Lower leg skin (tissue), 4 donors: ENCODE measurements around the gene LMNA. TPM values are rescaled to one million over a fixed set of nuclear protein-coding genes. Genes with fewer than 3 reads are reported as not detected.
A peak's percentile ranks its signal among the peaks of the same experiment; 100 is the strongest.

ENCODE experiments used
- DNase-seq, 2 donors: peaks; one replicate each; pipeline ENCODE4 v3.0.0-alpha.2; 2019; ENCODE audit warnings: low spot score in 2 of 2
- H3K4me3 ChIP-seq: fragments of 200-600 bp; sonication (generic); 2 replicates; pipeline ENCODE4 v1.5.1; 2017; ENCODE audit warnings: mild to moderate bottlenecking, low read depth; ENCODE audit not compliant: poor library complexity, severe bottlenecking
- CTCF ChIP-seq, 3 donors: fragments of 450-650 bp; IDR thresholded peaks; one replicate each; pipeline ENCODE4 v1.5.1; 2016; ENCODE audit warnings: antibody characterized with exemption in 3 of 3, mild to moderate bottlenecking in 3 of 3, moderate library complexity in 2 of 3
- POLR2A ChIP-seq, 2 donors: fragments of 450-650 bp; IDR thresholded peaks; one replicate each; pipeline ENCODE4 v1.6.1; 2016 to 2017; ENCODE audit warnings: antibody characterized with exemption in 2 of 2, mild to moderate bottlenecking in 1 of 2, moderate library complexity in 1 of 2
- WGBS, 2 donors: methylation state at CpG; one replicate each; pipeline ENCODE4 v1.1.5; 2018; 5-methylcytosine and 5-hydroxymethylcytosine counted together
- intact Hi-C: fragments of 100-400 bp; cut with DNase I; formaldehyde crosslinking; loops from one replicate; pipeline ENCODE4 v1.15.0; 2023; ENCODE audit warnings: low total_unique reads
- total RNA-seq, 4 donors: library from RNA; depleted of rRNA; stranded (reverse); fragments of >200 nt; gene quantifications; one replicate each; pipeline ENCODE4 v1.1.0, GENCODE V29; 2016

LMNA gene
- total RNA-seq, 4 donors from 2014 or later, result 530 to 611 (median 555) TPM

GRCh38 chr1:156102633-156103511, 11.6 kb upstream of the LMNA start:
- intact Hi-C loops, result no loop called here
- no peak for TF ChIP-seq POLR2A (IDR thresholded peaks at IDR 0.05)
- TF ChIP-seq CTCF (IDR thresholded peaks at IDR 0.05), result no peak
- DNase-seq, result peak in 1 of 2 donors; percentile 93
- 29% methylated on average over 15 to 16 of the region's 16 CpGs for WGBS, 2 donors
- no peak overlapping the region for H3K4me3 ChIP-seq

- WGBS, 2 donors, result 2 to 5% methylated on average over 9 of the region's 9 CpGs
- H3K4me3 ChIP-seq, result no peak overlapping the region
- TF ChIP-seq POLR2A (IDR thresholded peaks at IDR 0.05) (no peak), CTCF (IDR thresholded peaks at IDR 0.05) (no peak)
- intact Hi-C loops, result no loop called here
- peak in 1 of 2 donors; percentile 93 for DNase-seq
Measured at GRCh38 chr1:156103521-156103947, 11.0 kb upstream of the LMNA start.

- peak; percentile 89 to 96 for DNase-seq
- intact Hi-C loops, result no loop called here
- TF ChIP-seq CTCF (IDR thresholded peaks at IDR 0.05) (no peak), POLR2A (IDR thresholded peaks at IDR 0.05) (no peak)
- 9 to 11% methylated on average over 15 of the region's 15 CpGs for WGBS, 2 donors
- no peak overlapping the region for H3K4me3 ChIP-seq
Measured at GRCh38 chr1:156104065-156104810, 10.3 kb upstream of the LMNA start.

GRCh38 chr1:156104861-156105832, 9.4 kb upstream of the LMNA start:
- intact Hi-C loops, result no loop called here
- TF ChIP-seq POLR2A (IDR thresholded peaks at IDR 0.05), result no peak
- no peak for TF ChIP-seq CTCF (IDR thresholded peaks at IDR 0.05)
- no peak for DNase-seq
- H3K4me3 ChIP-seq, result no peak overlapping the region
- WGBS, 2 donors, result 10 to 12% methylated on average over 11 of the region's 11 CpGs
